SK-N-SH (cell line): Measurements from ENCODE around the gene R3HCC1L. TPM values are rescaled to one million over a fixed set of nuclear protein-coding genes. Genes with fewer than 3 reads are reported as not detected.
A peak's percentile ranks its signal among the peaks of the same experiment; 100 is the strongest.
"Not testable (repeated sequence)": the region's sequence is repeated elsewhere in the genome, so short reads cannot be mapped to it uniquely, and the experiment has no call there.

Experiments
- CTCF ChIA-PET: fragments of 300-600, 350-600 bp; formaldehyde crosslinking; extraction: SDS; loops from one replicate; lab custom pipeline; 2021; lab: Yijun Ruan, JAX
- POLR2A ChIA-PET: fragments of 350-600 bp; sonication (Branson Sonifier 250); formaldehyde crosslinking; extraction: SDS; loops from one replicate; lab custom pipeline; 2020; ENCODE audit warnings: antibody characterized with exemption, inconsistent platforms; lab: Yijun Ruan, JAX
- DNase-seq: peaks from one replicate; pipeline ENCODE4 v3.0.0; 2012
- H2AFZ ChIP-seq: fragments of 200-600 bp; sonication (generic); 2 replicates; pipeline ENCODE4 v1.8.1; 2016; ENCODE audit warnings: antibody characterized with exemption, mild to moderate bottlenecking, low read depth
- H3F3A ChIP-seq: fragments of 200-600 bp; sonication (generic); replicated peaks from 2 replicates; pipeline ENCODE3; 2016; ENCODE audit warnings: antibody characterized with exemption, mild to moderate bottlenecking; ENCODE audit not compliant: insufficient read depth
- H3K27ac ChIP-seq, 2 experiments: fragments of 200-500 bp in 1 of 2; fragments of 200-600 bp in 1 of 2; sonication (Bioruptor generic) in 1 of 2; sonication (generic), shearing (Covaris generic) in 1 of 2; 2 replicates each; pipeline versions ENCODE4 v1.5.1 to v1.6.1; 2014 to 2016; ENCODE audit warnings: low read depth in 2 of 2, inconsistent platforms in 1 of 2, low read length in 1 of 2, mild to moderate bottlenecking in 1 of 2, mixed read lengths in 1 of 2
- H3K27me3 ChIP-seq: fragments of 200-600 bp; sonication (generic), shearing (Covaris generic); 2 replicates; pipeline ENCODE4 v1.6.1; 2016; ENCODE audit warnings: mixed run types; ENCODE audit not compliant: insufficient read depth
- H3K36me3 ChIP-seq, 2 experiments: fragments of 200-500 bp in 1 of 2; fragments of 200-600 bp in 1 of 2; sonication (Bioruptor generic) in 1 of 2; sonication (generic) in 1 of 2; replicated peaks in 1 of 2; 2 replicates each; pipeline versions ENCODE3 to v1.5.1; 2014 to 2016; ENCODE audit warnings: low read length in 1 of 2, mild to moderate bottlenecking in 1 of 2; ENCODE audit not compliant: insufficient read depth in 2 of 2, control insufficient read depth in 1 of 2
- H3K4me1 ChIP-seq, 2 experiments: fragments of 200-500 bp in 1 of 2; fragments of 200-600 bp in 1 of 2; sonication (Bioruptor generic) in 1 of 2; sonication (generic), shearing (Covaris generic) in 1 of 2; 2 replicates each; pipeline versions ENCODE4 v1.5.1 to v1.6.1; 2014 to 2016; ENCODE audit warnings: low read depth in 1 of 2, low read length in 1 of 2, mixed run types in 1 of 2; ENCODE audit not compliant: insufficient read depth in 2 of 2, control insufficient read depth in 1 of 2
- H3K4me2 ChIP-seq: fragments of 200-600 bp; sonication (generic), shearing (Covaris generic); 2 replicates; pipeline ENCODE4 v1.6.1; 2017; ENCODE audit warnings: mixed run types
- H3K4me3 ChIP-seq, 2 experiments: fragments of 200-500 bp in 1 of 2; fragments of 200-600 bp in 1 of 2; sonication (Bioruptor generic) in 1 of 2; sonication (generic), shearing (Covaris generic) in 1 of 2; 2 replicates each; pipeline versions ENCODE4 v1.5.1 to v1.8.1; 2014 to 2016; ENCODE audit warnings: low read depth in 2 of 2, inconsistent platforms in 1 of 2, low read length in 1 of 2, mild to moderate bottlenecking in 1 of 2, mixed read lengths in 1 of 2, moderate library complexity in 1 of 2
- H3K79me2 ChIP-seq: fragments of 200-600 bp; sonication (generic); 2 replicates; pipeline ENCODE4 v1.8.1; 2017; ENCODE audit warnings: mild to moderate bottlenecking; ENCODE audit not compliant: insufficient read depth
- H3K9ac ChIP-seq: fragments of 200-600 bp; sonication (generic); 2 replicates; pipeline ENCODE4 v1.6.1; 2017; ENCODE audit warnings: mixed run types
- H3K9me2 ChIP-seq: fragments of 200-600 bp; sonication (generic); 2 replicates; pipeline ENCODE4 v1.6.1; 2017; ENCODE audit warnings: mixed run types
- H3K9me3 ChIP-seq: fragments of 200-600 bp; sonication (generic); 2 replicates; pipeline ENCODE4 v1.6.1; 2017; ENCODE audit warnings: mixed run types, mild to moderate bottlenecking, moderate library complexity
- H4K20me1 ChIP-seq: fragments of 200-600 bp; sonication (generic); 2 replicates; pipeline ENCODE4 v1.6.1; 2017; ENCODE audit warnings: mild to moderate bottlenecking, mixed run types; ENCODE audit not compliant: insufficient read depth
- CTCF ChIP-seq: fragments of 200-600 bp; sonication (generic); IDR thresholded peaks from 2 replicates; pipeline ENCODE4 v1.6.1; 2017; ENCODE audit warnings: antibody characterized with exemption, mild to moderate bottlenecking, moderate library complexity
- ELF1 ChIP-seq: IDR thresholded peaks from 2 replicates; pipeline ENCODE4 v1.4.0; 2012
- FOSL2 ChIP-seq: IDR thresholded peaks from 2 replicates; pipeline ENCODE4 v1.4.0; 2012; ENCODE audit warnings: low read depth, mild to moderate bottlenecking, moderate library complexity, borderline replicate concordance
- FOXJ3 ChIP-seq: sonication (generic); formaldehyde crosslinking; IDR thresholded peaks from 2 replicates; pipeline ENCODE4 v1.5.1; 2020; ENCODE audit warnings: mild to moderate bottlenecking, missing genetic modification reagents
- JUND ChIP-seq: IDR thresholded peaks from 2 replicates; pipeline ENCODE4 v1.4.0; 2012
- MAX ChIP-seq: IDR thresholded peaks from 2 replicates; pipeline ENCODE4 v1.4.0; 2012; ENCODE audit warnings: low read depth
- MEF2A ChIP-seq: IDR thresholded peaks from 2 replicates; pipeline ENCODE4 v1.4.0; 2012; ENCODE audit warnings: low read depth, borderline replicate concordance
- RAD21 ChIP-seq: IDR thresholded peaks from 2 replicates; pipeline ENCODE4 v1.6.1; 2012; ENCODE audit warnings: mild to moderate bottlenecking, low read length
- RCOR1 ChIP-seq: fragments of 150-350 bp; IDR thresholded peaks from 2 replicates; pipeline ENCODE4 v1.6.1; 2017; ENCODE audit warnings: antibody characterized with exemption, low read length
- RFX5 ChIP-seq: IDR thresholded peaks from 2 replicates; pipeline ENCODE4 v1.6.1; 2012; ENCODE audit warnings: mild to moderate bottlenecking, improper control_type of control experiment, low read length
- SIN3A ChIP-seq: IDR thresholded peaks from 2 replicates; pipeline ENCODE4 v1.6.1; 2012; ENCODE audit warnings: low read depth, mild to moderate bottlenecking, low read length, moderate library complexity, borderline replicate concordance
- SMC3 ChIP-seq: IDR thresholded peaks from 2 replicates; pipeline ENCODE4 v1.6.1; 2012; ENCODE audit warnings: low read depth, low read length, improper control_type of control experiment
- TCF12 ChIP-seq: IDR thresholded peaks from 2 replicates; pipeline ENCODE4 v1.4.0; 2012
- TEAD4 ChIP-seq: IDR thresholded peaks from 2 replicates; pipeline ENCODE4 v1.4.0; 2012; ENCODE audit warnings: mild to moderate bottlenecking, borderline replicate concordance; ENCODE audit not compliant: insufficient read depth
- YY1 ChIP-seq: IDR thresholded peaks from 2 replicates; pipeline ENCODE4 v1.4.0; 2012; ENCODE audit warnings: low read depth, mild to moderate bottlenecking
- WGBS: methylation state at CpG from one replicate; pipeline ENCODE4 v1.1.6; 2017; ENCODE audit warnings: low lambda C conversion rate; 5-methylcytosine and 5-hydroxymethylcytosine counted together
- polyA plus RNA-seq, 3 experiments: library from polyadenylated mRNA; depleted of rRNA; stranded (reverse); fragments of >200 nt; gene quantifications; 2 replicates each; pipeline ENCODE4 v1.2.3, GENCODE V29; 2012
- TF ChIP-seq, protein P1 (sequence below): IDR thresholded peaks from 2 replicates; pipeline ENCODE4 v1.4.0; 2012; ENCODE audit warnings: low read depth, borderline replicate concordance

The R3HCC1L gene
- polyA plus RNA-seq, 1 of the 3 experiments (the other 2 are of a cell fraction): 6.0 TPM

GRCh38 chr10:98133075-98133752, 1.2 kb upstream of the R3HCC1L start:
- H3K36me3 ChIP-seq, H4K20me1 ChIP-seq, H3K9ac ChIP-seq, H3K4me3 ChIP-seq, H3K27me3 ChIP-seq, DNase-seq, H3F3A ChIP-seq, H3K27ac ChIP-seq, POLR2A ChIA-PET, H3K4me2 ChIP-seq, H3K9me2 ChIP-seq, H3K9me3 ChIP-seq, H3K4me1 ChIP-seq: not testable (repeated sequence)
- CTCF ChIA-PET: interaction anchor here (2.4 kb wide), 1 partner anchor 176 kb away, joined by 14 read pairs; no protein-coding TSS in a partner anchor
- WGBS: 87% methylated on average over 9 of the region's 9 CpGs
- H3K79me2 ChIP-seq: peaks cover 37% of the 10 kb centered on the region
- H2AFZ ChIP-seq: peak overlapping the region; percentile 94; the same call in 1 of the 2 replicates

DNA sequence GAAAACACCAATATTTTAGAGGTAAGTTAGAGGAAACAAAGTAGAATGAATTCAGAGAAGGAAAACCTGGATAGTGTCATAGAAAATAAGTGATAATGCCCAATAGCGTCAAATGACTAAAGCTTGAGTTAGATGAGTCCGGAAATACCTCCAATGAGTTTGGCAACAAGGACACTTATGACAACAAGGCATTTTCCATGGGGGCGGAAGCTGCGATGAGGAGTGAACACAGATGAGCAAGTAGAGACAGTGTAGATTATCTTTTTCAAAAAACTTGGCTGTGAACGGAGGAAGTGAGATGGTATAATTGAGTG, 383 bp upstream of the R3HCC1L start:
- peak overlapping the region; percentile 94; the same call in 1 of the 2 replicates for H2AFZ ChIP-seq
- no peaks in the 10 kb centered on the region for H3F3A ChIP-seq
- H4K20me1 ChIP-seq: peaks cover 16% of the 10 kb centered on the region
- 0 out of 2 replicates have a peak overlapping the region, but pooled peaks have one; percentile 88 for H3K9ac ChIP-seq
- no peaks in the 10 kb centered on the region; the same call in 1 of the 2 replicates for H3K27me3 ChIP-seq
- TF ChIP-seq CTCF (no peak), RCOR1 (no peak), FOSL2 (no peak), SMC3 (no peak), SIN3A (no peak), TCF12 (no peak), TEAD4 (no peak), JUND (no peak), MAX (no peak), RFX5 (no peak), ELF1 (no peak), MEF2A (no peak), RAD21 (no peak), FOXJ3 (CRISPR knock-in tag) (no peak), YY1 (no peak)
- TF ChIP-seq, protein P1, sequence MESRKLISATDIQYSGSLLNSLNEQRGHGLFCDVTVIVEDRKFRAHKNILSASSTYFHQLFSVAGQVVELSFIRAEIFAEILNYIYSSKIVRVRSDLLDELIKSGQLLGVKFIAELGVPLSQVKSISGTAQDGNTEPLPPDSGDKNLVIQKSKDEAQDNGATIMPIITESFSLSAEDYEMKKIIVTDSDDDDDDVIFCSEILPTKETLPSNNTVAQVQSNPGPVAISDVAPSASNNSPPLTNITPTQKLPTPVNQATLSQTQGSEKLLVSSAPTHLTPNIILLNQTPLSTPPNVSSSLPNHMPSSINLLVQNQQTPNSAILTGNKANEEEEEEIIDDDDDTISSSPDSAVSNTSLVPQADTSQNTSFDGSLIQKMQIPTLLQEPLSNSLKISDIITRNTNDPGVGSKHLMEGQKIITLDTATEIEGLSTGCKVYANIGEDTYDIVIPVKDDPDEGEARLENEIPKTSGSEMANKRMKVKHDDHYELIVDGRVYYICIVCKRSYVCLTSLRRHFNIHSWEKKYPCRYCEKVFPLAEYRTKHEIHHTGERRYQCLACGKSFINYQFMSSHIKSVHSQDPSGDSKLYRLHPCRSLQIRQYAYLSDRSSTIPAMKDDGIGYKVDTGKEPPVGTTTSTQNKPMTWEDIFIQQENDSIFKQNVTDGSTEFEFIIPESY: no peak
- H3K4me1 ChIP-seq: no peaks in the 10 kb centered on the region; a peak in 2 of 4 replicates
- H3K36me3 ChIP-seq: no peaks in the 10 kb centered on the region
- no peaks in the 10 kb centered on the region for H3K9me3 ChIP-seq
- H3K79me2 ChIP-seq: peaks cover 45% of the 10 kb centered on the region
- no peak overlapping the region; a peak in 1 of 4 replicates for H3K27ac ChIP-seq
- 62% methylated on average over 5 of the region's 5 CpGs for WGBS
- H3K9me2 ChIP-seq: no peaks in the 10 kb centered on the region
- ChIA-PET CTCF (interaction anchor here (0.9 to 2.4 kb wide), 5 partner anchors 35 to 219 kb away, joined by 3 to 14 read pairs (median 4); no protein-coding TSS in a partner anchor), POLR2A (interaction anchor here (0.6 to 1.1 kb wide), 6 partner anchors 9 to 254 kb away, joined by 3 to 6 read pairs (median 4); no protein-coding TSS in a partner anchor)
- peak overlapping the region; percentile 84 to 86 for H3K4me3 ChIP-seq
- H3K4me2 ChIP-seq: peak overlapping the region; percentile 85; the same call in 1 of the 2 replicates
- no peak for DNase-seq
